Erythroblast (primary cell): ENCODE measurements around the gene VIT.

Experiments
- GATA1 ChIP-seq: IDR thresholded peaks from 2 replicates; pipeline ENCODE4 v1.6.1; 2011; ENCODE audit warnings: low read depth, mild to moderate bottlenecking, control low read depth, low read length, moderate library complexity
- POLR2A ChIP-seq: IDR thresholded peaks from 2 replicates; pipeline ENCODE4 v1.6.1; 2011; ENCODE audit warnings: mild to moderate bottlenecking, low read length

DNA sequence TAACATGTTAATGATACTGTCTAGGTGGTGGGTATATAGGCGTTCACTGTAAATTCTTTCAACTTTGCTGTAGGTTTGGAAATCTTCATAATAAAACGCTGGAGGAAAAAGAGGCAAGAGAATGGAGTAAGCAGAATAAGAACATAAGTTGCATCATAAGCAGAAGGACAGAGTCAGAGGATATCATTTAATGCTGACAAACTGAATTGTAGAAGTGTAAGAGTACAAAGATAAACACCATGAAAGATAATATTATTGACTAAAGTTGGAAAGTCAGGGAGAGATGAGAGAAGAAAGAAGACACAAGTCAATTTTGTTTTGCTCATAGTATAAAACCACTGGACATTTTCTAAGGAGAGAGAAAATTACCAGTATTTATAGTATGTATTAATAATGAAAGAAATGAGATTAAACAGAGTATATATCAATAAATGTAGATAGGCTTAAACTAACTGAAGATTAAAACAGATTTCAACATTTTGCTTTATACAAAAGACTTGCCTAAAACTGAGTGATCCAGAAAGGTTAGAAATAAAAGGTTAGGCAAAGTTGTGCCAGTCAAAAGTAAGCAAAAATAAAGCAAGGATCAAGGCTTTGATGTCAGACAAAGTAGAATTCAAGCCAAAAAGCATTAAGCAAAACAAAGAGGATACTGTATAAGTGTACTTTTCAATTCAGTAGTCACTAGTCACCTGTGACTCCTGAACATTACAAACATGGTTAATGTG, 42.4 kb upstream of the VIT start:
- TF ChIP-seq POLR2A (no peak), GATA1 (no peak)
